ENCODE measurements around the gene GRIP2.

The GRIP2 gene

GRCh38 chr3:14471690-14472089 lies 68.5 kb downstream of the GRIP2 start:
- Histone ChIP-seq H3K4me1 (ENCODE audit: insufficient read depth, insufficient read length) (peaks cover 35% of the 10 kb centered on the region), H3K9me3 (ENCODE audit: insufficient read depth, low read length) (no peaks in the 10 kb centered on the region), H3K9ac (ENCODE audit: insufficient read length, low read depth) (no peak overlapping the region), H3K36me3 (ENCODE audit: insufficient read depth, insufficient read length, low read length) (peaks cover 90% of the 10 kb centered on the region), H3K27me3 (ENCODE audit: insufficient read depth, insufficient read length) (no peaks in the 10 kb centered on the region), H3K4me3 (ENCODE audit: insufficient read length, low read depth) (no peak overlapping the region)
- no peak for DNase-seq (ENCODE audit: low read depth, low spot score)
- no peak for TF ChIP-seq YY1 (IDR thresholded peaks at IDR 0.05; ENCODE audit: insufficient read depth, insufficient read length)
- no peak for TF ChIP-seq SUZ12 (IDR thresholded peaks at IDR 0.05; ENCODE audit: extremely low read depth, insufficient read depth, insufficient read length)
- TF ChIP-seq ZNF274 (IDR thresholded peaks at IDR 0.05; ENCODE audit: low read depth, low read length): no peak

- TF ChIP-seq YY1 (IDR thresholded peaks at IDR 0.05; ENCODE audit: insufficient read depth, insufficient read length) (no peak), ZNF274 (IDR thresholded peaks at IDR 0.05; ENCODE audit: low read depth, low read length) (no peak), SUZ12 (IDR thresholded peaks at IDR 0.05; ENCODE audit: extremely low read depth, insufficient read depth, insufficient read length) (no peak)
- Histone ChIP-seq H3K9me3 (ENCODE audit: insufficient read depth, low read length) (no peaks in the 10 kb centered on the region), H3K36me3 (ENCODE audit: insufficient read depth, insufficient read length, low read length) (peaks cover 90% of the 10 kb centered on the region), H3K27me3 (ENCODE audit: insufficient read depth, insufficient read length) (no peaks in the 10 kb centered on the region), H3K9ac (ENCODE audit: insufficient read length, low read depth) (no peak overlapping the region), H3K4me1 (ENCODE audit: insufficient read depth, insufficient read length) (peaks cover 35% of the 10 kb centered on the region), H3K4me3 (ENCODE audit: insufficient read length, low read depth) (no peak overlapping the region)
- no peak for DNase-seq (ENCODE audit: low read depth, low spot score)
Observed at GRCh38 chr3:14471016-14471415, 69.1 kb downstream of the GRIP2 start.

- DNase-seq (ENCODE audit: low read depth, low spot score): no peak
- no peak overlapping the region for H3K4me3 ChIP-seq (ENCODE audit: insufficient read length, low read depth)
- peaks cover 35% of the 10 kb centered on the region for H3K4me1 ChIP-seq (ENCODE audit: insufficient read depth, insufficient read length)
- TF ChIP-seq SUZ12 (IDR thresholded peaks at IDR 0.05; ENCODE audit: extremely low read depth, insufficient read depth, insufficient read length): no peak
- no peak for TF ChIP-seq ZNF274 (IDR thresholded peaks at IDR 0.05; ENCODE audit: low read depth, low read length)
- no peak for TF ChIP-seq YY1 (IDR thresholded peaks at IDR 0.05; ENCODE audit: insufficient read depth, insufficient read length)
- no peak overlapping the region for H3K9ac ChIP-seq (ENCODE audit: insufficient read length, low read depth)
- H3K36me3 ChIP-seq (ENCODE audit: insufficient read depth, insufficient read length, low read length): peaks cover 89% of the 10 kb centered on the region
- no peaks in the 10 kb centered on the region for H3K9me3 ChIP-seq (ENCODE audit: insufficient read depth, low read length)
- H3K27me3 ChIP-seq (ENCODE audit: insufficient read depth, insufficient read length): no peaks in the 10 kb centered on the region
Observed at GRCh38 chr3:14470461-14470860, 69.7 kb downstream of the GRIP2 start.

DNA sequence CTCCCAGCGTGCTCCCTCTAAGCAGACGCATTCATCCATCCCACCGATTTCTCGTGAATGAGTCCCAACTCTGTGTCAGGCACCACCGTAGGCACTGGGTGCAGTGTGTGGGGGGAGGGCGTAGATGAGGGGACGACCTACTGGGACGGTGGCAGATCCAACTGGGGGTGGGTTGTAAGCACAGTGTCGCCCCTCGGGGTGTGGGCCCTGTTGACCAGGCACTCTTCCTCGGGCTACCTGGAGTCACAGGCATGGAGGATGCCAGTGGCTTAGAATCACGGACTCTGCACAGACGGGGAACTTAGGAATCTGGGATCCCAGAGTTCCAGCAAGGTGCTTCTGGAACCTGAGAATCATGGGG lies 71.5 kb downstream of the GRIP2 start:
- H3K27me3 ChIP-seq (ENCODE audit: insufficient read depth, insufficient read length): no peaks in the 10 kb centered on the region
- peaks cover 91% of the 10 kb centered on the region for H3K36me3 ChIP-seq (ENCODE audit: insufficient read depth, insufficient read length, low read length)
- no peaks in the 10 kb centered on the region for H3K9me3 ChIP-seq (ENCODE audit: insufficient read depth, low read length)
- DNase-seq (ENCODE audit: low read depth, low spot score): no peak
- no peak for TF ChIP-seq YY1 (IDR thresholded peaks at IDR 0.05; ENCODE audit: insufficient read depth, insufficient read length)
- no peak for TF ChIP-seq ZNF274 (IDR thresholded peaks at IDR 0.05; ENCODE audit: low read depth, low read length)
- no peak for TF ChIP-seq SUZ12 (IDR thresholded peaks at IDR 0.05; ENCODE audit: extremely low read depth, insufficient read depth, insufficient read length)
- no peak overlapping the region for H3K9ac ChIP-seq (ENCODE audit: insufficient read length, low read depth)
- peaks cover 30% of the 10 kb centered on the region for H3K4me1 ChIP-seq (ENCODE audit: insufficient read depth, insufficient read length)
- H3K4me3 ChIP-seq (ENCODE audit: insufficient read length, low read depth): no peak overlapping the region

DNA sequence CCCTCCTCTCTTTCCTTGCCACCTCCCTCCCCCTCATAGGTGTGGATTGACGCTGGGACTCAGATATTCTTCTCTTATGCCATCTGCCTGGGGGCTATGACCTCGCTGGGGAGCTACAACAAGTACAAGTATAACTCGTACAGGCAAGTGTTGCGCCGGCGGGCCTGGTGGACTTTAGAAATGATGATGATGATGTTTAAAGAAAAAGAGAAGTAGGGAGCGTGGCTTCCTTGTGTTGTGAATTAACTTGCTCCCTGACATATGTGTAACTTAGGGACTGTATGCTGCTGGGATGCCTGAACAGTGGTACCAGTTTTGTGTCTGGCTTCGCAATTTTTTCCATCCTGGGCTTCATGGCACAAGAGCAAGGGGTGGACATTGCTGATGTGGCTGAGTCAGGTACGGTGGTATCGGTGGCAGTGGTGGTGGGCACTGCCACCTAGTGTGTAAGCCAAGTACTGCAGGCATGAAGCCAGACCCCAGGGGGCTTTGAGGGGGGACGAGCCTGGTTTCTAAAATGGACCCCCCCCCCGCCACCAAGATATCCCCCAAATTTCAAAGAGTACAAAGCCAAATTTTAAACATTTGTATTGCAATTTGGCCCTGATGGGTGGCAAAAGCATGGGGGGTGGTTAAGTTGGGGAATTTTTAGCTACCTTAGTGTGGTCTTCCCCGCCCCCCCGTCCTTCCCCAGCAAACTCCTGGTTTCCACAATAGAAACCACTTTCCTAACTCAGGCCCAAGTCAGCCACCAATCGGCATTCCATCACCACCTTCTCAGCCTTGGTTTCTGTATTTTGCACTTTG lies 72.1 kb downstream of the GRIP2 start:
- no peak for TF ChIP-seq SUZ12 (IDR thresholded peaks at IDR 0.05; ENCODE audit: extremely low read depth, insufficient read depth, insufficient read length)
- no peak for TF ChIP-seq ZNF274 (IDR thresholded peaks at IDR 0.05; ENCODE audit: low read depth, low read length)
- TF ChIP-seq YY1 (IDR thresholded peaks at IDR 0.05; ENCODE audit: insufficient read depth, insufficient read length): no peak
- DNase-seq (ENCODE audit: low read depth, low spot score): no peak
- no peaks in the 10 kb centered on the region for H3K9me3 ChIP-seq (ENCODE audit: insufficient read depth, low read length)
- peaks cover 26% of the 10 kb centered on the region for H3K4me1 ChIP-seq (ENCODE audit: insufficient read depth, insufficient read length)
- no peak overlapping the region for H3K4me3 ChIP-seq (ENCODE audit: insufficient read length, low read depth)
- no peaks in the 10 kb centered on the region for H3K27me3 ChIP-seq (ENCODE audit: insufficient read depth, insufficient read length)
- H3K9ac ChIP-seq (ENCODE audit: insufficient read length, low read depth): no peak overlapping the region
- H3K36me3 ChIP-seq (ENCODE audit: insufficient read depth, insufficient read length, low read length): peaks cover 89% of the 10 kb centered on the region

- Histone ChIP-seq H3K9ac (ENCODE audit: insufficient read length, low read depth) (no peak overlapping the region), H3K36me3 (ENCODE audit: insufficient read depth, insufficient read length, low read length) (peaks cover 92% of the 10 kb centered on the region), H3K27me3 (ENCODE audit: insufficient read depth, insufficient read length) (no peaks in the 10 kb centered on the region), H3K4me1 (ENCODE audit: insufficient read depth, insufficient read length) (peaks cover 24% of the 10 kb centered on the region), H3K4me3 (ENCODE audit: insufficient read length, low read depth) (no peak overlapping the region), H3K9me3 (ENCODE audit: insufficient read depth, low read length) (no peaks in the 10 kb centered on the region)
- DNase-seq (ENCODE audit: low read depth, low spot score): no peak
- TF ChIP-seq YY1 (IDR thresholded peaks at IDR 0.05; ENCODE audit: insufficient read depth, insufficient read length) (no peak), ZNF274 (IDR thresholded peaks at IDR 0.05; ENCODE audit: low read depth, low read length) (no peak), SUZ12 (IDR thresholded peaks at IDR 0.05; ENCODE audit: extremely low read depth, insufficient read depth, insufficient read length) (no peak)
Observed at GRCh38 chr3:14466179-14466903, 73.8 kb downstream of the GRIP2 start.

- Histone ChIP-seq H3K27me3 (ENCODE audit: insufficient read depth, insufficient read length) (no peaks in the 10 kb centered on the region), H3K9me3 (ENCODE audit: insufficient read depth, low read length) (no peaks in the 10 kb centered on the region), H3K4me3 (ENCODE audit: insufficient read length, low read depth) (no peak overlapping the region), H3K4me1 (ENCODE audit: insufficient read depth, insufficient read length) (peaks cover 30% of the 10 kb centered on the region), H3K36me3 (ENCODE audit: insufficient read depth, insufficient read length, low read length) (peaks cover 93% of the 10 kb centered on the region), H3K9ac (ENCODE audit: insufficient read length, low read depth) (no peak overlapping the region)
- TF ChIP-seq YY1 (IDR thresholded peaks at IDR 0.05; ENCODE audit: insufficient read depth, insufficient read length) (no peak), SUZ12 (IDR thresholded peaks at IDR 0.05; ENCODE audit: extremely low read depth, insufficient read depth, insufficient read length) (no peak), ZNF274 (IDR thresholded peaks at IDR 0.05; ENCODE audit: low read depth, low read length) (no peak)
- no peak for DNase-seq (ENCODE audit: low read depth, low spot score)
Observed at GRCh38 chr3:14465425-14465824, 74.7 kb downstream of the GRIP2 start.
